ENCODE measurements around the gene WDSUB1.

The WDSUB1 gene

GRCh38 chr2:159249990-159250715 is 36.4 kb downstream of the WDSUB1 start:
- H3K9me3 ChIP-seq (ENCODE audit: control insufficient read depth, insufficient read depth, low read length) = peaks cover 2% of the 10 kb centered on the region; the same call in 1 of the 2 replicates
- no peak overlapping the region for H3K4me2 ChIP-seq (ENCODE audit: low read length)
- H3K9me2 ChIP-seq (replicated peaks; ENCODE audit: control insufficient read depth, low read length) = no peaks in the 10 kb centered on the region
- no peaks in the 10 kb centered on the region for H3K36me3 ChIP-seq (ENCODE audit: control insufficient read depth, low read length)
- TF ChIP-seq EZH2phosphoT487 (IDR thresholded peaks at IDR 0.05; ENCODE audit: borderline replicate concordance, low read length) = no peak
- H3K79me2 ChIP-seq (ENCODE audit: control insufficient read depth, low read length) = no peaks in the 10 kb centered on the region
- no peaks in the 10 kb centered on the region for H3F3A ChIP-seq (ENCODE audit: control insufficient read depth, insufficient read depth)
- no peak overlapping the region for H3K4me3 ChIP-seq (ENCODE audit: low read length)
- 0 out of 2 replicates have a peak, but pooled peaks cover 3% of the 10 kb centered on the region for H3K4me1 ChIP-seq (ENCODE audit: control insufficient read depth, low read length)
- H3K27ac ChIP-seq (ENCODE audit: low read depth, low read length) = no peak overlapping the region
- no peaks in the 10 kb centered on the region for H4K20me1 ChIP-seq (ENCODE audit: control insufficient read depth, insufficient read depth, low read depth, low read length)
- no peaks in the 10 kb centered on the region for H3K27me3 ChIP-seq (ENCODE audit: control insufficient read depth, low read length)

- Histone ChIP-seq H3K4me2 (ENCODE audit: low read length) (no peak overlapping the region), H3F3A (ENCODE audit: control insufficient read depth, insufficient read depth) (no peaks in the 10 kb centered on the region), H3K4me1 (ENCODE audit: control insufficient read depth, low read length) (0 out of 2 replicates have a peak, but pooled peaks cover 3% of the 10 kb centered on the region), H3K27me3 (ENCODE audit: control insufficient read depth, low read length) (no peaks in the 10 kb centered on the region), H3K9me2 (replicated peaks; ENCODE audit: control insufficient read depth, low read length) (no peaks in the 10 kb centered on the region), H3K27ac (ENCODE audit: low read depth, low read length) (no peak overlapping the region), H3K9me3 (ENCODE audit: control insufficient read depth, insufficient read depth, low read length) (peaks cover 2% of the 10 kb centered on the region; the same call in 1 of the 2 replicates), H3K4me3 (ENCODE audit: low read length) (no peak overlapping the region), H3K79me2 (ENCODE audit: control insufficient read depth, low read length) (no peaks in the 10 kb centered on the region), H4K20me1 (ENCODE audit: control insufficient read depth, insufficient read depth, low read depth, low read length) (no peaks in the 10 kb centered on the region), H3K36me3 (ENCODE audit: control insufficient read depth, low read length) (no peaks in the 10 kb centered on the region)
- TF ChIP-seq CTCF (IDR thresholded peaks at IDR 0.05; ENCODE audit: low read depth, low read length, poor library complexity, severe bottlenecking) (no peak), EZH2phosphoT487 (IDR thresholded peaks at IDR 0.05; ENCODE audit: borderline replicate concordance, low read length) (no peak)
These were observed 40.0 kb downstream of the WDSUB1 start for GRCh38 chr2:159246325-159246988.

- no peaks in the 10 kb centered on the region for H4K20me1 ChIP-seq (ENCODE audit: control insufficient read depth, insufficient read depth, low read depth, low read length)
- no peaks in the 10 kb centered on the region for H3K4me1 ChIP-seq (ENCODE audit: control insufficient read depth, low read length)
- H3K9me3 ChIP-seq (ENCODE audit: control insufficient read depth, insufficient read depth, low read length) = peaks cover 2% of the 10 kb centered on the region; the same call in 1 of the 2 replicates
- no peaks in the 10 kb centered on the region for H3K27me3 ChIP-seq (ENCODE audit: control insufficient read depth, low read length)
- H3K36me3 ChIP-seq (ENCODE audit: control insufficient read depth, low read length) = no peaks in the 10 kb centered on the region
- no peak overlapping the region for H3K27ac ChIP-seq (ENCODE audit: low read depth, low read length)
- no peaks in the 10 kb centered on the region for H3K79me2 ChIP-seq (ENCODE audit: control insufficient read depth, low read length)
- H3K4me3 ChIP-seq (ENCODE audit: low read length) = no peak overlapping the region
- no peaks in the 10 kb centered on the region for H3K9me2 ChIP-seq (replicated peaks; ENCODE audit: control insufficient read depth, low read length)
- no peak overlapping the region for H3K4me2 ChIP-seq (ENCODE audit: low read length)
- no peaks in the 10 kb centered on the region for H3F3A ChIP-seq (ENCODE audit: control insufficient read depth, insufficient read depth)
- no peak for TF ChIP-seq EZH2phosphoT487 (IDR thresholded peaks at IDR 0.05; ENCODE audit: borderline replicate concordance, low read length)
- TF ChIP-seq CTCF (IDR thresholded peaks at IDR 0.05; ENCODE audit: low read depth, low read length, poor library complexity, severe bottlenecking) = no peak
These were observed 43.0 kb downstream of the WDSUB1 start for GRCh38 chr2:159243529-159243928.

GRCh38 chr2:159234868-159235267 is 51.6 kb downstream of the WDSUB1 start:
- Histone ChIP-seq H3K4me3 (ENCODE audit: low read length) (no peak overlapping the region), H3K79me2 (ENCODE audit: control insufficient read depth, low read length) (no peaks in the 10 kb centered on the region), H3K4me2 (ENCODE audit: low read length) (no peak overlapping the region), H3F3A (ENCODE audit: control insufficient read depth, insufficient read depth) (no peaks in the 10 kb centered on the region), H3K4me1 (ENCODE audit: control insufficient read depth, low read length) (no peaks in the 10 kb centered on the region), H4K20me1 (ENCODE audit: control insufficient read depth, insufficient read depth, low read depth, low read length) (no peaks in the 10 kb centered on the region), H3K9me2 (replicated peaks; ENCODE audit: control insufficient read depth, low read length) (no peaks in the 10 kb centered on the region), H3K36me3 (ENCODE audit: control insufficient read depth, low read length) (no peaks in the 10 kb centered on the region), H3K9me3 (ENCODE audit: control insufficient read depth, insufficient read depth, low read length) (no peaks in the 10 kb centered on the region), H3K27ac (ENCODE audit: low read depth, low read length) (no peak overlapping the region), H3K27me3 (ENCODE audit: control insufficient read depth, low read length) (no peaks in the 10 kb centered on the region)
- no peak for TF ChIP-seq EZH2phosphoT487 (IDR thresholded peaks at IDR 0.05; ENCODE audit: borderline replicate concordance, low read length)
- TF ChIP-seq CTCF (IDR thresholded peaks at IDR 0.05; ENCODE audit: low read depth, low read length, poor library complexity, severe bottlenecking) = no peak
